HL-60 (cell line): Measurements from ENCODE around the gene BAG5.

Source experiments
- DNase-seq, 2 experiments: peaks; one replicate each; pipeline ENCODE4 v3.0.0-alpha.2; 2010 to 2020; ENCODE audit warnings: low read depth in 1 of 2, low spot score in 1 of 2
- H3K27ac ChIP-seq: fragments of 250-450 bp; sonication (Bioruptor Pico); replicated peaks from 2 replicates; pipeline ENCODE4 v1.5.1; 2020; ENCODE audit warnings: mild to moderate bottlenecking, moderate library complexity
- H3K27me3 ChIP-seq: fragments of 250-450 bp; sonication (Bioruptor Pico); 2 replicates; pipeline ENCODE4 v1.5.1; 2021; ENCODE audit warnings: mild to moderate bottlenecking, moderate library complexity; ENCODE audit not compliant: insufficient read depth, poor library complexity, severe bottlenecking
- H3K4me3 ChIP-seq: replicated peaks from 2 replicates; pipeline ENCODE4 v1.5.1; 2011; ENCODE audit warnings: mild to moderate bottlenecking, control low read depth, low read length; ENCODE audit not compliant: insufficient read depth
- GABPA ChIP-seq: IDR thresholded peaks from 2 replicates; pipeline ENCODE4 v1.6.1; 2012; ENCODE audit warnings: low read depth
- POLR2AphosphoS5 ChIP-seq: IDR thresholded peaks from 2 replicates; pipeline ENCODE4 v1.6.1; 2012; ENCODE audit warnings: low read depth
- REST ChIP-seq: IDR thresholded peaks from 2 replicates; pipeline ENCODE4 v1.6.1; 2012; ENCODE audit warnings: low read depth; ENCODE audit not compliant: insufficient replicate concordance
- SPI1 ChIP-seq: IDR thresholded peaks from 2 replicates; pipeline ENCODE4 v1.6.1; 2012; ENCODE audit warnings: low read depth, mild to moderate bottlenecking, borderline replicate concordance
- TF ChIP-seq, protein P1 (sequence below): IDR thresholded peaks from one replicate; pipeline ENCODE4 v1.5.1; 2011; ENCODE audit warnings: low read length, control low read depth, inconsistent platforms; ENCODE audit not compliant: insufficient read depth

BAG5 gene

DNA sequence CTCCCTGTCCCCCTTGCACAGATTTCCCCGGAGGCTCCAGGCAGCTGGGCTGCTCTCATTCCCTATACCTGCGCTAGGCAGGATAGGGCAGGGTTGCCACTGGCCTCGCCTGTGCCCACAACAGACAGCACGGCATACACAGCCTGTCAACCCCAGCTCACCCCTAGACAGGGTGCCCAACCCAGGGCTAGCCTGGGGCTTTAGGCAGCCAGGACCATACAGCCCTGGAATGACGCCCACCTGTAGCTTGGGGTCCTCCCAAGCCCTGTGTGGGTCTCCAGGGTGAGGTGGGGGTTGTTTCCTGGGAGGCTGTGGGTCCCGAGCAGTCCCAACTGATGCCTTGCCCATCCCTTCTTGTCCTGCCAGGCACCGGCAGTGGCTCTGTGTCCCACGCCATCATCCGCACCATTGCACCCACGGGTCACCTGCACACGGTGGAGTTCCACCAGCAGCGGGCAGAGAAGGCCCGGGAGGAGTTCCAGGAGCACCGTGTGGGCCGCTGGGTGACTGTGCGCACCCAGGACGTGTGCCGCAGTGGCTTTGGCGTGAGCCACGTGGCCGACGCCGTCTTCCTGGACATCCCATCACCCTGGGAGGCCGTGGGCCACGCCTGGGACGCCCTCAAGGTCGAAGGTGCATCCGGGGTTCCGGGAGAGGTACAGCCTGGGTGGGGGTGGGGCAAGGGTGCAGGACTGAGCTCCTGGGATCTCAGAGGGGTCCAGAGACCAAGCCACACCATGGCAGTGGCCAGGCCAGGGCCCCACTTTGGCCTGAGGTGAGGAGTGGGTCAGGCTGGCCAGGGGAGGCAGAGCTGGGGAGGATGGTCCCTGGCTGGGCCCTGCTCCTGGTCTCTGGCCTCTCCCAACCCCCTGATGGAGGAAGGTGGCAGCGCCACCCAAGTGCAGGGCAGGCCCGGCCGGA lies 30.0 kb downstream of the BAG5 start:
- no peaks in the 10 kb centered on the region for H3K27me3 ChIP-seq

GRCh38 chr14:103531421-103532215 lies 30.8 kb downstream of the BAG5 start:
- no peaks in the 10 kb centered on the region for H3K27me3 ChIP-seq
- TF ChIP-seq, protein P1, sequence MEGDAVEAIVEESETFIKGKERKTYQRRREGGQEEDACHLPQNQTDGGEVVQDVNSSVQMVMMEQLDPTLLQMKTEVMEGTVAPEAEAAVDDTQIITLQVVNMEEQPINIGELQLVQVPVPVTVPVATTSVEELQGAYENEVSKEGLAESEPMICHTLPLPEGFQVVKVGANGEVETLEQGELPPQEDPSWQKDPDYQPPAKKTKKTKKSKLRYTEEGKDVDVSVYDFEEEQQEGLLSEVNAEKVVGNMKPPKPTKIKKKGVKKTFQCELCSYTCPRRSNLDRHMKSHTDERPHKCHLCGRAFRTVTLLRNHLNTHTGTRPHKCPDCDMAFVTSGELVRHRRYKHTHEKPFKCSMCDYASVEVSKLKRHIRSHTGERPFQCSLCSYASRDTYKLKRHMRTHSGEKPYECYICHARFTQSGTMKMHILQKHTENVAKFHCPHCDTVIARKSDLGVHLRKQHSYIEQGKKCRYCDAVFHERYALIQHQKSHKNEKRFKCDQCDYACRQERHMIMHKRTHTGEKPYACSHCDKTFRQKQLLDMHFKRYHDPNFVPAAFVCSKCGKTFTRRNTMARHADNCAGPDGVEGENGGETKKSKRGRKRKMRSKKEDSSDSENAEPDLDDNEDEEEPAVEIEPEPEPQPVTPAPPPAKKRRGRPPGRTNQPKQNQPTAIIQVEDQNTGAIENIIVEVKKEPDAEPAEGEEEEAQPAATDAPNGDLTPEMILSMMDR = no peak
- TF ChIP-seq REST = no peak
- TF ChIP-seq POLR2AphosphoS5 = no peak
- no peak for TF ChIP-seq GABPA
- TF ChIP-seq SPI1 = no peak
- H3K27ac ChIP-seq = no peak overlapping the region
- no peak overlapping the region for H3K4me3 ChIP-seq
- DNase-seq = no peak

More for the DNA sequence above, 30.0 kb downstream of the BAG5 start:
- Histone ChIP-seq H3K4me3 (no peak overlapping the region), H3K27ac (no peak overlapping the region)
- no peak for TF ChIP-seq POLR2AphosphoS5
- TF ChIP-seq, protein P1 = no peak
- TF ChIP-seq REST = no peak
- TF ChIP-seq SPI1 = no peak
- TF ChIP-seq GABPA = no peak
- DNase-seq = no peak

- DNase-seq = no peak
- H3K4me3 ChIP-seq = no peak overlapping the region
Measured at GRCh38 chr14:103530831-103531230, 31.6 kb downstream of the BAG5 start.

More at GRCh38 chr14:103530831-103531230, 31.6 kb downstream of the BAG5 start:
- H3K27ac ChIP-seq = no peak overlapping the region
- TF ChIP-seq GABPA (no peak), POLR2AphosphoS5 (no peak), SPI1 (no peak), REST (no peak)
- TF ChIP-seq, protein P1 = no peak
- H3K27me3 ChIP-seq = no peaks in the 10 kb centered on the region
